HG03159 (cell line): ENCODE results near the gene CDNF.
A peak's percentile ranks its signal among the peaks of the same experiment; 100 is the strongest.
"Not testable (repeated sequence)": the region's sequence is repeated elsewhere in the genome, so short reads cannot be mapped to it uniquely, and the experiment has no call there.

Source experiments
- ATAC-seq: cut with Tn5 transposase; IDR thresholded peaks from one replicate; pipeline ENCODE4 v1.9.1; 2021; ENCODE audit warnings: mild to moderate bottlenecking, moderate library complexity; ENCODE audit not compliant: unreplicated experiment

CDNF gene

GRCh38 chr10:14837757-14838581, at the start of gene CDNF, which contains the start of the genes HSPA14 and MSANTD7:
Gene CDNF (minus strand): TSS chr10:14838037. CDS start chr10:14837946, 91 bp downstream.
Gene HSPA14 (plus strand): TSS chr10:14838306. CDS start chr10:14838403, 97 bp downstream.
Gene MSANTD7 (plus strand): TSS chr10:14838306. CDS start chr10:14842285, 3,979 bp downstream.
- peak; percentile 91 for ATAC-seq

GRCh38 chr10:14884082-14884481, 46.2 kb upstream of the CDNF start:
- ATAC-seq: no peak

GRCh38 chr10:14880229-14880628, 42.4 kb upstream of the CDNF start:
- ATAC-seq: no peak

GRCh38 chr10:14879928-14880193, 42.0 kb upstream of the CDNF start:
- ATAC-seq: no peak

- ATAC-seq: peak; percentile 26
Measured at GRCh38 chr10:14879124-14879927, 41.5 kb upstream of the CDNF start.

- ATAC-seq: peak; percentile 89
Measured at GRCh38 chr10:14878266-14879123, 40.7 kb upstream of the CDNF start, which contains the start of gene SUV39H2. Gene SUV39H2 (plus strand): TSS chr10:14878866. CDS start chr10:14878889, 23 bp downstream.

- no peak for ATAC-seq
Measured at GRCh38 chr10:14876764-14877163, 38.9 kb upstream of the CDNF start.

- no peak for ATAC-seq
Measured at GRCh38 chr10:14875941-14876340, 38.1 kb upstream of the CDNF start.

- ATAC-seq: peak; percentile 57
Measured at GRCh38 chr10:14873090-14873760, 35.4 kb upstream of the CDNF start.

- ATAC-seq: not testable (repeated sequence)
Measured at GRCh38 chr10:14864871-14865270, 27.0 kb upstream of the CDNF start.

GRCh38 chr10:14864466-14864865, 26.6 kb upstream of the CDNF start:
- not testable (repeated sequence) for ATAC-seq

- ATAC-seq: no peak
Measured at GRCh38 chr10:14860791-14861190, 23.0 kb upstream of the CDNF start.

- no peak for ATAC-seq
Measured at GRCh38 chr10:14859775-14860174, 21.9 kb upstream of the CDNF start.

GRCh38 chr10:14859043-14859442, 21.2 kb upstream of the CDNF start:
- ATAC-seq: no peak

- no peak for ATAC-seq
Measured at GRCh38 chr10:14858338-14858960, 20.6 kb upstream of the CDNF start.

- no peak for ATAC-seq
Measured at GRCh38 chr10:14855453-14855852, 17.6 kb upstream of the CDNF start.

GRCh38 chr10:14852236-14852635, 14.4 kb upstream of the CDNF start:
- no peak for ATAC-seq

GRCh38 chr10:14844948-14845347, 7.1 kb upstream of the CDNF start:
- no peak for ATAC-seq

GRCh38 chr10:14843327-14843988, 5.6 kb upstream of the CDNF start:
- ATAC-seq: no peak
